ENCODE data around the gene IL17RE.

IL17RE gene

GRCh38 chr3:9942164-9942563, 39.5 kb downstream of the IL17RE start:
- DNase-seq (ENCODE audit: low read depth) = no peak
- H3K4me3 ChIP-seq (ENCODE audit: control insufficient read depth, low read depth, low read length) = no peak overlapping the region
- TF ChIP-seq CTCF (IDR thresholded peaks at IDR 0.05; ENCODE audit: control insufficient read depth, insufficient read depth, low read depth, low read length, missing control alignments) = no peak

- no peak for TF ChIP-seq CTCF (IDR thresholded peaks at IDR 0.05; ENCODE audit: control insufficient read depth, insufficient read depth, low read depth, low read length, missing control alignments)
- no peak for DNase-seq (ENCODE audit: low read depth)
- no peak overlapping the region for H3K4me3 ChIP-seq (ENCODE audit: control insufficient read depth, low read depth, low read length)
Measured at GRCh38 chr3:9942934-9943690, 40.5 kb downstream of the IL17RE start.

- H3K4me3 ChIP-seq (ENCODE audit: control insufficient read depth, low read depth, low read length) = no peak overlapping the region
- no peak for DNase-seq (ENCODE audit: low read depth)
- TF ChIP-seq CTCF (IDR thresholded peaks at IDR 0.05; ENCODE audit: control insufficient read depth, insufficient read depth, low read depth, low read length, missing control alignments) = no peak
Measured at GRCh38 chr3:9944271-9944670, 41.6 kb downstream of the IL17RE start.

- no peak for DNase-seq (ENCODE audit: low read depth)
- H3K4me3 ChIP-seq (ENCODE audit: control insufficient read depth, low read depth, low read length) = no peak overlapping the region
- TF ChIP-seq CTCF (IDR thresholded peaks at IDR 0.05; ENCODE audit: control insufficient read depth, insufficient read depth, low read depth, low read length, missing control alignments) = no peak
Measured at GRCh38 chr3:9945358-9945757, 42.7 kb downstream of the IL17RE start.

- H3K4me3 ChIP-seq (ENCODE audit: control insufficient read depth, low read depth, low read length) = peak overlapping the region; percentile 76
- peak; percentile 50 for TF ChIP-seq CTCF (IDR thresholded peaks at IDR 0.05; ENCODE audit: control insufficient read depth, insufficient read depth, low read depth, low read length, missing control alignments)
- DNase-seq (ENCODE audit: low read depth) = peak; percentile 40
Measured at GRCh38 chr3:9946112-9947024, 43.7 kb downstream of the IL17RE start.

- H3K4me3 ChIP-seq (ENCODE audit: control insufficient read depth, low read depth, low read length) = peak overlapping the region; percentile 57
- DNase-seq (ENCODE audit: low read depth) = peak; percentile 35
- peak; percentile 53 for TF ChIP-seq CTCF (IDR thresholded peaks at IDR 0.05; ENCODE audit: control insufficient read depth, insufficient read depth, low read depth, low read length, missing control alignments)
Measured at GRCh38 chr3:9947025-9947995, 44.7 kb downstream of the IL17RE start.
